Smooth muscle cell (in vitro differentiated cells): Measurements from ENCODE around the gene ANAPC10. TPM values are rescaled to one million over a fixed set of nuclear protein-coding genes. Genes with fewer than 3 reads are reported as not detected.

Experiments
- DNase-seq: peaks from one replicate; lab custom pipeline; 2025; ENCODE audit not compliant: unreplicated experiment; lab: John Stamatoyannopoulos, UW
- H2AFZ ChIP-seq: fragments of 200-600 bp; sonication (generic); 2 replicates; pipeline ENCODE4 v1.6.0; 2016; ENCODE audit warnings: antibody characterized with exemption, low read depth, mild to moderate bottlenecking
- H3F3A ChIP-seq: fragments of 200-600 bp; sonication (generic); 2 replicates; pipeline ENCODE4 v1.6.0; 2017; ENCODE audit warnings: antibody characterized with exemption, low read depth
- H3K27ac ChIP-seq: fragments of 200-600 bp; sonication (generic); 2 replicates; pipeline ENCODE4 v1.5.1; 2016; ENCODE audit warnings: low read depth, mild to moderate bottlenecking
- H3K27me3 ChIP-seq: fragments of 200-600 bp; sonication (generic); 2 replicates; pipeline ENCODE4 v1.6.1; 2016; ENCODE audit warnings: low read depth, mild to moderate bottlenecking
- H3K36me3 ChIP-seq: fragments of 200-600 bp; sonication (generic); 2 replicates; pipeline ENCODE4 v1.5.1; 2016; ENCODE audit warnings: low read depth
- H3K4me1 ChIP-seq: fragments of 200-600 bp; sonication (generic); 2 replicates; pipeline ENCODE4 v1.5.1; 2016; ENCODE audit warnings: low read depth
- H3K4me2 ChIP-seq: fragments of 200-600 bp; sonication (generic); 2 replicates; pipeline ENCODE4 v1.6.0; 2016; ENCODE audit warnings: mild to moderate bottlenecking
- H3K4me3 ChIP-seq: fragments of 200-600 bp; sonication (generic); 2 replicates; pipeline ENCODE4 v1.5.1; 2016; ENCODE audit warnings: mild to moderate bottlenecking
- H3K79me2 ChIP-seq: fragments of 200-600 bp; sonication (generic); 2 replicates; pipeline ENCODE4 v1.6.0; 2016; ENCODE audit warnings: low read depth, mild to moderate bottlenecking
- H3K9ac ChIP-seq: fragments of 200-600 bp; sonication (generic); 2 replicates; pipeline ENCODE4 v1.6.0; 2016; ENCODE audit warnings: low read depth
- H3K9me3 ChIP-seq: fragments of 200-600 bp; sonication (generic); replicated peaks from 2 replicates; pipeline ENCODE4 v1.5.1; 2016; ENCODE audit warnings: low read depth
- H4K20me1 ChIP-seq: fragments of 200-600 bp; sonication (generic); 2 replicates; pipeline ENCODE4 v1.6.0; 2016; ENCODE audit warnings: low read depth
- CTCF ChIP-seq: fragments of 200-600 bp; sonication (generic); IDR thresholded peaks from 2 replicates; pipeline ENCODE4 v1.5.1; 2017; ENCODE audit warnings: borderline replicate concordance, mild to moderate bottlenecking, antibody characterized with exemption; ENCODE audit not compliant: insufficient read depth, poor library complexity, severe bottlenecking
- WGBS: methylation state at CpG from one replicate; pipeline ENCODE4 v1.1.7; 2016; ENCODE audit warnings: low lambda C conversion rate; 5-methylcytosine and 5-hydroxymethylcytosine counted together
- polyA plus RNA-seq: library from polyadenylated mRNA; unstranded; fragments of >200 nt; fragmentation: Nextera tagmentation; extraction: Ambion mirVana; gene quantifications from 2 replicates; pipeline ENCODE4 v1.2.1, GENCODE V29; 2016
- total RNA-seq: library from RNA; depleted of rRNA; stranded (reverse); fragments of >200 nt; gene quantifications from 2 replicates; pipeline ENCODE4 v1.2.3, GENCODE V29; 2014

The ANAPC10 gene
- total and polyA plus RNA-seq, 2 experiments from 2014 or later, result 28.0 to 66.2 TPM

- Histone ChIP-seq H4K20me1 (peaks cover 9% of the 10 kb centered on the region), H3K36me3 (no peaks in the 10 kb centered on the region), H3K9me3 (no peaks in the 10 kb centered on the region), H2AFZ (no peak overlapping the region), H3K4me3 (no peak overlapping the region), H3K9ac (no peak overlapping the region), H3K4me1 (no peaks in the 10 kb centered on the region), H3F3A (no peaks in the 10 kb centered on the region), H3K27me3 (no peaks in the 10 kb centered on the region), H3K4me2 (no peak overlapping the region), H3K27ac (peak overlapping the region; percentile 9), H3K79me2 (peaks cover 4% of the 10 kb centered on the region)
- TF ChIP-seq CTCF, result no peak
- 96% methylated on average over 6 of the region's 6 CpGs for WGBS
- no peak for DNase-seq
Observed at GRCh38 chr4:145056325-145057130, 41.5 kb downstream of the ANAPC10 start.

GRCh38 chr4:145055533-145056257 is 42.3 kb downstream of the ANAPC10 start:
- no peak for TF ChIP-seq CTCF
- no peak for DNase-seq
- no peaks in the 10 kb centered on the region for H3K4me1 ChIP-seq

GRCh38 chr4:145049241-145049640 is 48.8 kb downstream of the ANAPC10 start:
- Histone ChIP-seq H3K36me3 (no peaks in the 10 kb centered on the region), H3F3A (no peaks in the 10 kb centered on the region), H4K20me1 (peaks cover 5% of the 10 kb centered on the region), H3K9ac (no peak overlapping the region), H3K9me3 (no peaks in the 10 kb centered on the region), H3K27me3 (no peaks in the 10 kb centered on the region), H3K4me1 (peaks cover 10% of the 10 kb centered on the region), H3K27ac (no peak overlapping the region), H3K4me2 (no peak overlapping the region), H2AFZ (no peak overlapping the region), H3K4me3 (no peak overlapping the region), H3K79me2 (peaks cover 13% of the 10 kb centered on the region)
- no peak for TF ChIP-seq CTCF
- 100% methylated on average over 1 of the region's 1 CpG for WGBS
- DNase-seq, result no peak

More at GRCh38 chr4:145055533-145056257, 42.3 kb downstream of the ANAPC10 start:
- Histone ChIP-seq H3K9ac (no peak overlapping the region), H3K27me3 (no peaks in the 10 kb centered on the region), H3F3A (no peaks in the 10 kb centered on the region), H3K27ac (peak overlapping the region; percentile 25), H3K4me3 (no peak overlapping the region), H3K36me3 (no peaks in the 10 kb centered on the region), H3K79me2 (peaks cover 4% of the 10 kb centered on the region), H2AFZ (no peak overlapping the region), H3K9me3 (no peaks in the 10 kb centered on the region), H3K4me2 (no peak overlapping the region), H4K20me1 (peaks cover 3% of the 10 kb centered on the region)
- 63% methylated on average over 5 of the region's 5 CpGs for WGBS
